ENCODE data around the gene OVOL3. TPM values are rescaled to one million over a fixed set of nuclear protein-coding genes. Genes with fewer than 3 reads are reported as not detected.

The OVOL3 gene
- total and polyA plus RNA-seq, 4 donors = not detected

GRCh38 chr19:36114721-36115452 lies 3.9 kb downstream of the OVOL3 start, which contains the start of gene POLR2I (continued):
- TF ChIP-seq REST (IDR thresholded peaks at IDR 0.05) (peak; percentile 61), TAF1 (conservative IDR thresholded peaks at IDR 0.05) (no peak), FOXA1 (IDR thresholded peaks at IDR 0.05) (peak; percentile 3)

GRCh38 chr19:36115453-36116343 lies 4.8 kb downstream of the OVOL3 start, which contains the start of gene TBCB:
TSS of gene TBCB (plus strand) at chr19:36115468. CDS start at chr19:36115561, 93 bp downstream.
- H3K9ac ChIP-seq (ENCODE audit: low read depth in 1 of 2, low read length in 2 of 2) = peak within 1 kb of the TSS; percentile 93 to 94
- H3K27ac ChIP-seq (ENCODE audit: low read depth in 1 of 2, low read length in 2 of 2) = peak within 1 kb of the TSS; percentile 81 to 87
- peaks cover 0 to 17% (median 8%) of the 10 kb centered on the region in 4 donors for H3K36me3 ChIP-seq (ENCODE audit: control insufficient read depth in 4 of 4, insufficient read depth in 3 of 4, low read depth in 1 of 4, low read length in 3 of 4)
- no peaks in the 10 kb centered on the region for H3K27me3 ChIP-seq (ENCODE audit: control insufficient read depth in 4 of 4, insufficient read depth in 4 of 4, low read length in 3 of 4)
- peak; percentile 87 for DNase-seq (ENCODE audit: low spot score)
- WGBS = 9% methylated on average over 59 of the region's 59 CpGs
- TF ChIP-seq SP1 (IDR thresholded peaks at IDR 0.05) (peak; percentile 47), ATF3 (IDR thresholded peaks at IDR 0.05) (no peak), CTCF (IDR thresholded peaks at IDR 0.05; ENCODE audit: low read depth, low read length, missing input control) (no peak)
- peaks cover 5 to 21% (median 17%) of the 10 kb centered on the region in 4 donors for H3K4me1 ChIP-seq (ENCODE audit: control insufficient read depth in 4 of 4, insufficient read depth in 4 of 4, low read length in 3 of 4)
- H3K4me3 ChIP-seq (ENCODE audit: low read depth in 1 of 3, low read length in 3 of 3) = peak within 1 kb of the TSS; percentile 78 to 99 (median 97)
- H3K9me3 ChIP-seq (ENCODE audit: control insufficient read depth in 4 of 4, low read length in 3 of 4) = no peaks in the 10 kb centered on the region

- no peak overlapping the region for H3K4me3 ChIP-seq (ENCODE audit: low read depth in 1 of 3, low read length in 3 of 3)
- no peak for DNase-seq (ENCODE audit: low spot score)
- 95% methylated on average over 1 of the region's 1 CpG for WGBS
- H3K27me3 ChIP-seq (ENCODE audit: control insufficient read depth in 4 of 4, insufficient read depth in 4 of 4, low read length in 3 of 4) = no peaks in the 10 kb centered on the region
- no peak overlapping the region for H3K9ac ChIP-seq (ENCODE audit: low read depth in 1 of 2, low read length in 2 of 2)
- H3K9me3 ChIP-seq (ENCODE audit: control insufficient read depth in 4 of 4, low read length in 3 of 4) = no peaks in the 10 kb centered on the region
- no peak overlapping the region for H3K27ac ChIP-seq (ENCODE audit: low read depth in 1 of 2, low read length in 2 of 2)
- TF ChIP-seq RXRA (IDR thresholded peaks at IDR 0.05) = no peak
- no peak for TF ChIP-seq HNF4A (conservative IDR thresholded peaks at IDR 0.05)
- peaks cover 5 to 21% (median 17%) of the 10 kb centered on the region in 4 donors for H3K4me1 ChIP-seq (ENCODE audit: control insufficient read depth in 4 of 4, insufficient read depth in 4 of 4, low read length in 3 of 4)
- peaks cover 0 to 16% (median 8%) of the 10 kb centered on the region in 4 donors for H3K36me3 ChIP-seq (ENCODE audit: control insufficient read depth in 4 of 4, insufficient read depth in 3 of 4, low read depth in 1 of 4, low read length in 3 of 4)
Measured at GRCh38 chr19:36116344-36116637, 5.3 kb downstream of the OVOL3 start.
